ENCODE measurements around the gene OR5I1. TPM values are rescaled to one million over a fixed set of nuclear protein-coding genes. Genes with fewer than 3 reads are reported as not detected.

Gene OR5I1
- total and polyA plus RNA-seq, 9 of the 15 experiments (the other 6 are each of a cell fraction or from before 2014, with no cell fraction given), result not detected

DNA sequence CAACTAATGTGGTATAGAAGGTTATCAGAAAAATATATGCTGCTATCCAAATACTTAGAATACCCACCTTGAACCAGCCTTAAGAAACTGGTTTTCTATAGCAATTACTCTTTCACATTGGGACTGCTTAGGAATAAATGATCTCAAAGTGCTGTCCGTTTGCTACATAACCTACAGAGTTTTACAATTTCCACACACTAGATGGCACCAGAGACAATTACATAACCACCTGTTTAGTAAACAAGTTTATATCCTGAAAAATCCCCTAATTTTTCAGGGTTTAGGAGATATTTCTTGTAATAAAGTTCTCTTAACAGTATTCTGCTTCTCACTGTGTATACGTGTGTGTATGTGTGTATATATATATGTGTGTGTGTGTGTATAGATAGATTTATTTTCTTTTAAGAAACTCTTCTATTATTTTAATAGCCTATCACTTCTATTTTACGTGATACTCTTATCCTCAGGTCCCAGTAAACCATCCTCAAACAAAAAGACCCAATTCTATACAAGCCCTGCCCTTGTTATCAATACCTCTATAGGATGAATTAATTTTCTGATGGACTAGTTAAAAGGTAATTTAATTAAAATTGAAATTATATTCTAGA lies 6.7 kb upstream of the OR5I1 start (continued):
- no peak for TF ChIP-seq ARID4B (CRISPR knock-in tag; IDR thresholded peaks at IDR 0.05)
- 0 out of 4 replicates have a peak, but pooled peaks of 1 of the 2 experiments have one; percentile 29 for TF ChIP-seq FOXA3 (CRISPR knock-in tag; conservative IDR thresholded peaks at IDR 0.05 in 1 of 2, IDR thresholded peaks at IDR 0.05 in 1 of 2)
- TF ChIP-seq RNF2 (IDR thresholded peaks at IDR 0.05), result no peak
- no peak for TF ChIP-seq STAG1 (CRISPR knock-in tag; IDR thresholded peaks at IDR 0.05; ENCODE audit: borderline replicate concordance)
- TF ChIP-seq, protein P1, sequence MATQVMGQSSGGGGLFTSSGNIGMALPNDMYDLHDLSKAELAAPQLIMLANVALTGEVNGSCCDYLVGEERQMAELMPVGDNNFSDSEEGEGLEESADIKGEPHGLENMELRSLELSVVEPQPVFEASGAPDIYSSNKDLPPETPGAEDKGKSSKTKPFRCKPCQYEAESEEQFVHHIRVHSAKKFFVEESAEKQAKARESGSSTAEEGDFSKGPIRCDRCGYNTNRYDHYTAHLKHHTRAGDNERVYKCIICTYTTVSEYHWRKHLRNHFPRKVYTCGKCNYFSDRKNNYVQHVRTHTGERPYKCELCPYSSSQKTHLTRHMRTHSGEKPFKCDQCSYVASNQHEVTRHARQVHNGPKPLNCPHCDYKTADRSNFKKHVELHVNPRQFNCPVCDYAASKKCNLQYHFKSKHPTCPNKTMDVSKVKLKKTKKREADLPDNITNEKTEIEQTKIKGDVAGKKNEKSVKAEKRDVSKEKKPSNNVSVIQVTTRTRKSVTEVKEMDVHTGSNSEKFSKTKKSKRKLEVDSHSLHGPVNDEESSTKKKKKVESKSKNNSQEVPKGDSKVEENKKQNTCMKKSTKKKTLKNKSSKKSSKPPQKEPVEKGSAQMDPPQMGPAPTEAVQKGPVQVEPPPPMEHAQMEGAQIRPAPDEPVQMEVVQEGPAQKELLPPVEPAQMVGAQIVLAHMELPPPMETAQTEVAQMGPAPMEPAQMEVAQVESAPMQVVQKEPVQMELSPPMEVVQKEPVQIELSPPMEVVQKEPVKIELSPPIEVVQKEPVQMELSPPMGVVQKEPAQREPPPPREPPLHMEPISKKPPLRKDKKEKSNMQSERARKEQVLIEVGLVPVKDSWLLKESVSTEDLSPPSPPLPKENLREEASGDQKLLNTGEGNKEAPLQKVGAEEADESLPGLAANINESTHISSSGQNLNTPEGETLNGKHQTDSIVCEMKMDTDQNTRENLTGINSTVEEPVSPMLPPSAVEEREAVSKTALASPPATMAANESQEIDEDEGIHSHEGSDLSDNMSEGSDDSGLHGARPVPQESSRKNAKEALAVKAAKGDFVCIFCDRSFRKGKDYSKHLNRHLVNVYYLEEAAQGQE (IDR thresholded peaks at IDR 0.05; ENCODE audit: borderline replicate concordance), result peak; percentile 40; the same call in 1 of the 2 replicates
- TF ChIP-seq, protein P1 (CRISPR knock-in tag; IDR thresholded peaks at IDR 0.05; ENCODE audit: low read depth), result no peak
- TF ChIP-seq GTF2A2 (tag; IDR thresholded peaks at IDR 0.05), result no peak
- TF ChIP-seq NCOA1 (IDR thresholded peaks at IDR 0.05; ENCODE audit: low read depth), result no peak
- no peak for TF ChIP-seq MAFF (IDR thresholded peaks at IDR 0.05; ENCODE audit: low read length)

All from K562 (cell line).